Right ventricle myocardium superior (tissue), 1 donor: ENCODE results near the gene PADI1. TPM values are rescaled to one million over a fixed set of nuclear protein-coding genes. Genes with fewer than 3 reads are reported as not detected.

Source experiments
- ATAC-seq: fragments of 200-7000 bp; cut with Tn5 transposase; one replicate; pipeline ENCODE4 v1.9.1; 2020; ENCODE audit warnings: mild to moderate bottlenecking; ENCODE audit not compliant: poor library complexity
- DNase-seq: peaks from one replicate; pipeline ENCODE4 v3.0.0-alpha.2; 2020
- intact Hi-C: fragments of 100-400 bp; cut with DNase I; formaldehyde crosslinking; loops from one replicate; pipeline ENCODE4 v1.11.2; 2022
- total RNA-seq: library from RNA; stranded (reverse); fragmentation: NEBNext Ultra II Directional; extraction: Animal tissue kit (Norgen Biotek cat#: 25700); gene quantifications from one replicate; pipeline ENCODE4 v1.2.1, GENCODE V29; 2021
- donor health status: DM: no; HTN: yes; CAD: no; lungs with severe emphysema.

PADI1 gene
- total RNA-seq, 1 donor from 2014 or later = not detected

DNA sequence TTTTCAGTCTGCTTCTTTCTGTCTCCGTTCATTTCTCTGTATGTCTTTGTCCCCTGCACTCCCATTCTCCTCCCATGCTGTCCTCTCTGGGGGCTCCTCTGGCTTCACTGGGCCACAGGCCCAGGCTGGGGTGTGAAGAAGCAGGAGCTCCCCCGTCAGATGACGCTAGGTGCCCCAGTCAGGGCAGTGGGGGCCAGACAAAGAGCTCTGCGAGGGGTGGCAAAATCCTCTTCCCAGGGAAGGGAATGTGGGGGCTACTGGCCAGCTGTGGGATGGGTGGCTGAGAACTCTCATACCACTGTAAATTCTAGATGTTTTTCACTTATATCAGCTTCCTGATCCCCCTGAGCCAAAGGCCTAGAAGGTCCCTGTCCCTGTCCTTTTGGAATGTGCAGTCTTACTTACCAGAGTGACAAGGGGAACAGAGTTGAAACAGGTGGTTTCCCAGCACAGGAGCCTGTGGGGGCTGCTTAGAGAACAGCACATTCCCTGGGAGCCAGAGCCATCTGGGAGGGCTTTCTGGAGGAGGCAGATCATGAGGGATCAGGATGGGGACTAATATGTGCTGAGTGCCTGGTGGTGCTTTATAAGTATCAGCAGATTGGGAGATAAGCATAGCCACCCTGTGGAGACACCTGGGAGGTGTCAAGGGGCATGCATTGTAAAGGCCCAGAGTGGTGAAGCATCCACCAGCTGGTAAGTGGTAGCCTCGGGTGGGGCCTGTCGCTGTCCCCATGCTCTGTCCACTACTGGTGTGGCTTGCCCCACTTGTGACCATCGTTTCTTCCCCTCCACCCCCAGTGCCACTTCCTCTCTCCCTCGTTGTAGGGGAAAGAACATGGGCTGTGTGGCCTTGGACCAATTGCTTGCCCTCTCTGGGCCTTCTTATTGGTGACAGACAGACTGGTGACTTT, 10.1 kb upstream of the PADI1 start:
- DNase-seq (no peak), ATAC-seq (no peak)
- intact Hi-C loops = no loop called here

DNA sequence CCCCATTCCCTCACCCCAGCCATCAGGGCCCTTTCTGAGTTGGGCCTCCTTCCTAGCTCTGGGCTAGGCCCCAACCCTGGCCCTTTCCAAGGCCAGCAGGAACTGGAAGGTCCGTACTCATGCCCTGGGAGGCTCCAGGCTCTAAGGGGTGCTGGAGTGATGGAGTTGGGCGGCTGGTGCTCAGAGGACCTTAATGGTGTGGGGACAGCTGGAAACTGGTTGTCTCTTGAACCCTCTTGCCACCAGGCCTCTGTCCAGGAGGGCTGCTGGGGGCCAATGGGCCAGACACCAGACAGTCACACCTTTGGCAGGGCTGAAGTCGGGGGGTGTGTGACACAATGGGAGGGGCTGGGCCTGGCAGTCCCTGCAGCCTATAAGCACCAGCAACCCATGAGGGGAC, 9.2 kb upstream of the PADI1 start:
- intact Hi-C loops = no loop called here
- ATAC-seq (no peak), DNase-seq (no peak)

- DNase-seq (no peak), ATAC-seq (no peak)
- intact Hi-C loops = no loop called here
These were observed 8.3 kb upstream of the PADI1 start for GRCh38 chr1:17196496-17197185.

DNA sequence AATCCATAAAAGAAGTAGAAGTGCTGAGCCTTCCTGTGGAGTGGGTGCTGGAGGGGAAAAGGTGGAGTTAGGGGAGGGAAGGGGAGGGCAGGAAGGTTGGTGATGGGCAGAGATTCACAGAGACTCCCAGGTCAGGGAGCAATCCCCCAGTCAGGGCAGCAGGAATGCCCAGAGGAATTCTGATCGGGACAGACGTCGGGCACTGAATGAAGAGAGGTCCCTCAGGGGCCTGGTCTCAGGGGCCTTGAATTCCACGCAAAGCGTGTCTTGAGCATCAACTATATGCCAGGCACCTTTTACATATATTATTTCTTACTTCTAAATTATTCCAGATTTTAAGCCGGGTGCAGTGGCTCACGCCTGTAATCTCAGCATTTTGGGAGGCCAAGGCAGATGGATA, 7.2 kb upstream of the PADI1 start:
- intact Hi-C loops = no loop called here
- DNase-seq (no peak), ATAC-seq (no peak)

GRCh38 chr1:17198476-17199258, 6.3 kb upstream of the PADI1 start:
- intact Hi-C loops = no loop called here
- no peak for ATAC-seq
- no peak for DNase-seq

DNA sequence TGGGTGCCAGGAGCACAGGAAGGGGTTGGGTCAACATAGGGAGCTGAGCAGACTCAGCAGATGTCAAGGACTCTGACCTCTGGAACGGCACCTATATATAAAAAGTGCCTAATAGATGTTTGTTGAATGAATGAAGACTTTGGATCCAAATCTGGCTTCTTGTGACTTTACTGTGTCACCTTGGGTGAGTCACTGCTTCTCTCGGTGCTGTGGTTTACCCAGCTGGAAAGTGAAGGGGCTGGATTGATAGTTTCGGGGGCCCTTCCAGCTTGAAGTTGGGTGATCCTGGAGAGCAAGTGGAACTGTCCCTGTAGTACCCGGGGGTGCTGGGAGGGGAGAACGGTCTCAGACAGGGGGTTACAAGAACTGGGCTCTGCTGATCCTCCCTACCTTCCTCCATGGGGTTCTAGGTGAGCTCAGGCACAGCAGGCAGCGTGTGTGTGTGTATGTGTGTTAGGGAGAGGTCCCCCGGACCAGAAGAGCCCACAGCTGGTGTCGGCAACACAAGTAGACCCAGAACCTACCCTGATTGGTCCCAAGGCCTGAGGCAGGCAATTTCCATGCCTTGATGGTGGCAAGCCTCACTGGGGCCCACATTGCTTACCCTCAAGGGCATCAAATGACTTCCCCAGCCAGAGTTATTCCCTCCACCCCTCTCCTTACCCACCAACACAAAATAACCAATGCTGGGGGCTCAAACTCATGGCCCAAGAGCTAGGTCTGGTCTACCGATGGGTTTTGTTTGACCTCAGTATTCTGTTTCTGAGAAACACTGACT, 5.5 kb upstream of the PADI1 start:
- ATAC-seq (no peak), DNase-seq (no peak)
- intact Hi-C loops = no loop called here

DNA sequence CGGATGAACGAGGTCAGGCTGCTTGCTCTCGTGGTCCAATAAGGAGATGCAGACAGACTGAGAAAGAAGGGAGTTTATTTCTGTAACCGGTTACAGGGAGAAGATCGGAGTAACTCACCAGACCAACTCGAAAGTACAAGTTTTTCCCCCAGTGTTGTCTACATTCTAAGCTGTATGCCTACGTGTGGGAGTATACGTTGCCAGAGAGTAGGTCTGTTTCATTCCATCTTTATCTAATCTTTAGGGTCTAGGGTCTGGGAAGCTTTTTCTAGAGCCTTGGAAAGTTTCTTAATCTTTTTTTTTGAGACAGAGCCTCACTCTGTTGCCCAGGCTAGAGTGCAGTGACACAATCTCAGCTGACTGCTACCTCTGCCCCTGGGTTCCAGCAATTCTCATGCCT, 4.7 kb upstream of the PADI1 start:
- DNase-seq = no peak
- ATAC-seq = no peak
- intact Hi-C loops = no loop called here

GRCh38 chr1:17200756-17201155, 4.2 kb upstream of the PADI1 start:
- no peak for DNase-seq
- ATAC-seq = no peak

DNA sequence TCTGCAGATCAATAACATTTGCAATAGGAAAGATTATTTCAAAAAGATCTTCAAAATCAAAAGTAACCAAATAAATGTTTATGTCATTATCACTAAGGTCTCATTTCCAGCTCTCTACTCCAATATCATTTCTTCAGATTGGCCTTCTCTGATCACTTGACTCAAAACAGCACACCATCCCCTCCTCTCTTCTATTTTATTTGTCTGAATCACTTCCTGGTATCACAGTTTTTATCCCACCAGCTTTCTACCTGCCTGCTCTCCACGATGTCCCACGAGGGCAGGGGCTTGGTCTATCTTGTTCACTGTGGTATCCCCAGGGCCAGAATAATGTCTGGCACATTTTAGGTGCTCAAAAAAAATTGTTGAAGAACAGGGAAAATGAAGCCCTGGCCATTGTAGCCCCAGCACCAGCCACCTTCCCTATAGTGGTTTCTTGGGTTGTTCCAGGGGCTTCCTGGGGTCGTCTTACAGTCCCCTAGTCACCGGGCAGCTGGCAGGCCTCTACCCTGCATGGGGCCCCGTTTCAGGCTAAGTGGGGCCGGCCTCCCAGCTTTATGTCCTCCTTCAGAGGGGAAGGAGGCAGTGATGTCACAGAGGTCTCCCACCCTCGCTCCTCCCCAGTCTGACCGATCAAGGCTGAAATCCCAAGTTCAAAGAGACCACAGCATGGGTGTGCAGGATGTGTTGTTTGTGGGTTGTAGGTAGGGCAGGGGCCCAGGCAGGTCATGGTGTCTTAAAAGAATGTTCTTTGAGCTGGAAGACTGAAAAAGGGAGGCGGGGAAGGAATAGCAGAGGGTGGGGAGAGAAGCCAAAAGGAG, 3.5 kb upstream of the PADI1 start:
- DNase-seq (no peak), ATAC-seq (no peak)
- intact Hi-C loops = no loop called here

More at GRCh38 chr1:17200756-17201155, 4.2 kb upstream of the PADI1 start:
- intact Hi-C loops = no loop called here

DNA sequence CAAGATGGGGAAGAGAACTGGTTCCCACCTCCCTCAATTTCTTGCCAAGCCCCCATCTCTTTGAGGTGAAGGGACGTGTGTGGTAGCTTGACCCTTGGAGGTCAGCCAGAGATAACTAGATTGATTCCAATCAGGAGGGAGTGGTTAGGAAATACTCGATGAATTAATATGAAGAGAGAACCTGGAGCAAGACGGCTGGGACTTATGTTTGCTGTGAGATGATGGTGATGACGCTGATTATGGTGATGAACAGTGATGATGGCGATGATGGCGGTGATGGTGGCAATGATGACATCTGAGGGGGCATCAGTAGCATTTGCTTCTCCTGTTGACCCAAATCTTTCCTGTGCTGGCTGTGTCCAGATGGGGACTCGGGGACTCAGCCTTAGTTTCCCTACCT, 724 bp downstream of the PADI1 start:
- no peak for ATAC-seq
- DNase-seq = no peak
- intact Hi-C loops = no loop called here

GRCh38 chr1:17206196-17206595, 1.3 kb downstream of the PADI1 start:
- no peak for ATAC-seq
- DNase-seq = no peak
- intact Hi-C loops = no loop called here

DNA sequence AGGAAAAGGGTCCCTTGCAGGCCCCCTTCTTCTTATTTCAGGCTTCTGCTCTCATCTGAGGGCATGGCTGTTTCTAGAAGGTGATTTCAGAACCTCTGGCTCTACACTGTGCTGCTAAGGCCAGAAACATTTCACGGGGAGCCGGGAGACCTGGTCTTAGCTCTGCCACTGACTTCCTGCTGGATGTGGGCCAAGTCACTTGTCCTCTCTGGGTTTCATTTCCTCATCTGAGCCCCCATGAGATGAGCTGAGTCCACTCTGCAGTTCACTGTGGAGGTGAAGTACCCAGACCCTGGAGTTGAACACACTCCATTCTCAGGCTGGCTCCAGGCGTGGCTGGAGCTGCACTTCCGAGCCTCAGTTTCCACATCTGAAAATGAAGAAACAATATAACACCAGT, 2.1 kb downstream of the PADI1 start:
- intact Hi-C loops = no loop called here
- peak; percentile 57 for DNase-seq
- peak; percentile 34 for ATAC-seq

- ATAC-seq = no peak
- DNase-seq = no peak
- intact Hi-C loops = no loop called here
These were observed 2.6 kb downstream of the PADI1 start for GRCh38 chr1:17207540-17207939.

DNA sequence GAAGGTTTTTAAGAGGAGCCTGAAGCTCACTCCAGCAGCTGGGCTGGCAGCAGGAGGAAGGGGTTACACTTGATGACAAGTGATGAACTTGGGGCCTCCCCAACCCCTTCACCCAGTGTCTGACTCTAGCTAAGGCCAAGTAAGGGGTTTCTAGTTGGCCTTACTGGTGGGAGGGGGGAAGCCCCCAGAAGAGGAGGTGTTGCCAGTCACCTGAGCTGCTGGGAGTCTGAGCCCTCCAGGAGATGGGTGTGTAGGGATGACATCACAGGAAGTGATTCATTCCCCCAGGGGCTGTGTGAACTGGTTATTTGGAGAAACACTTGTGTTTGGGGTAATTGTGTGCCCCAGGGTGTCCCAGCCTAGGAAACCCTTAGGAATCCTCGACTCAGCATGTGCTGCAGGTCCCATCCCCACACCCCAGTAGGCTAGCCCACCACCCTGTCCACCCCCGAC, 3.1 kb downstream of the PADI1 start:
- ATAC-seq (no peak), DNase-seq (peak; percentile 6)
- intact Hi-C loops = no loop called here

GRCh38 chr1:17208546-17208945, 3.6 kb downstream of the PADI1 start:
- no peak for DNase-seq
- no peak for ATAC-seq
- intact Hi-C loops = no loop called here

DNA sequence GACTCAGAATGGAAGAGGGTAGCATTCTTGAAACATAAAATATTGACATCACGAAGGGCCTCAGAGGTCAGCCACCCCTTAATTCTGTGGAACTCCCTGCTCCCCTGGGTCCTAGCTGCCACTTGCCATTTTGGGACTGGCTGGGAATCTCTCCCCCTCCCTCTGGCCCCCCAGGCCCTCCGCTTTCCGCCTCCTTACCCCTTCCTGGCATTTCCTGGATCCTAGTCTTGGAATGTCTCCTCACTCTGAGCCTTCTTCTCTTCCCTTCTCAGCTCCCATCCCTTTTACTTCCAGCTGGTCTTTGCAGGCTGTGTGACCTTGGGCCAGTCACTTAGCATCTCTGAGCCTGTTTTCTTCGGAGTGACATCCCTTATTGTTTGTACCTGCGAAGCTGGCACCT, 4.5 kb downstream of the PADI1 start:
- ATAC-seq (no peak), DNase-seq (no peak)
- intact Hi-C loops = no loop called here

- DNase-seq (no peak), ATAC-seq (no peak)
- intact Hi-C loops = no loop called here
These were observed 5.2 kb downstream of the PADI1 start for GRCh38 chr1:17210176-17210575.

- intact Hi-C loops = no loop called here
- DNase-seq (no peak), ATAC-seq (no peak)
These were observed 6.4 kb downstream of the PADI1 start for GRCh38 chr1:17211377-17211776.
